A172 (cell line): ENCODE results near the gene ISCA2. TPM values are rescaled to one million over a fixed set of nuclear protein-coding genes. Genes with fewer than 3 reads are reported as not detected.
"Not testable (repeated sequence)": the region's sequence is repeated elsewhere in the genome, so short reads cannot be mapped to it uniquely, and the experiment has no call there.

Source experiments
- DNase-seq: peaks from one replicate; pipeline ENCODE4 v3.0.0-alpha.2; 2015; ENCODE audit warnings: low spot score
- total RNA-seq: library from RNA; depleted of rRNA; stranded (reverse); fragments of >200 nt; shearing (Covaris generic); gene quantifications from 2 replicates; pipeline ENCODE4 v1.2.3, GENCODE V29; 2014; rRNA removed

ISCA2 gene
- 13.3 and 18.1 TPM in 2 replicates for total RNA-seq

DNA sequence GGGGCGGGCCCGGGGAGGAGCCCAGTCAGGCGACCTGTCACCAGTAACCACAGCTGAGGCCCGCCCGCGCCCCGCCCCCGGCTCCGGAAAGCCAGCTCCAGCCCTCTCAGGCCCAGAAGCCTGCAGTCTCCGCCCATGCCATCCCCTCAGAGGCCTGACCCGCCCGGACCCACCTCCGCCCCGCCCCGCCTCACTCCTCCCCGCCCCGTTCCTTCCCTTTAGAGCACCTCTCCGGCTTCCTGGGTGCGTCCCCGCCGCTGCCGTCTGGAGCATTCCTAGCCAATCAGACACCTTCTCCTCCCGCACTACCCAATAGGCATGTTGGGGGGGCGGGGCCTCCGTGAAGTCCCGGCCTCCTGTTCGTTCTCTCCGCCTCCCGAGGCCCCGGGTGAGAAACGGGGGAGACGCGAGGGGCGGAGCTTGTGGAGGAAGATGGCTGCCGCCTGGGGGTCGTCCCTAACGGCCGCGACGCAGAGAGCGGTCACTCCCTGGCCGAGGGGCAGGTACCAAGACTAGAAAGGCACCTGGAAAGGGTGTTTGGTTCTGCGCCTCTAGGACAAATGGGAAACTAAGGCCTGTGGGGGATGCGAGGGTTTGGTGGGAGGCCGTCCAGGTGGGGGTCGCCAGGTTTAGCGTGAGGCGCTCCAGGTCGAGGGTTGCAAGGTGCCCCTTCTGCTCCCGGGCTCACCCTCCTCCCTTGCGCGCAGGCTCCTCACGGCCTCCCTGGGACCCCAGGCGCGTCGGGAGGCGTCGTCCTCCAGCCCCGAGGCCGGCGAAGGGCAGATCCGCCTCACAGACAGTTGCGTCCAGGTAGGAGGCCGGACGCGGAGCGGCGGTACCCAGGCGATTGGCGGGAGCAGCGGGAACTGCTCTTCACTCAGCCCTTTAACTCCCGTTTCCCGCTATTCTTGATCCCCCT is at the start of gene ISCA2:
TSS of gene ISCA2 (plus strand) at position 423 of the 919 bp plus-strand sequence. CDS start at position 433, 10 bp downstream.
- peak; percentile 96 for DNase-seq

DNA sequence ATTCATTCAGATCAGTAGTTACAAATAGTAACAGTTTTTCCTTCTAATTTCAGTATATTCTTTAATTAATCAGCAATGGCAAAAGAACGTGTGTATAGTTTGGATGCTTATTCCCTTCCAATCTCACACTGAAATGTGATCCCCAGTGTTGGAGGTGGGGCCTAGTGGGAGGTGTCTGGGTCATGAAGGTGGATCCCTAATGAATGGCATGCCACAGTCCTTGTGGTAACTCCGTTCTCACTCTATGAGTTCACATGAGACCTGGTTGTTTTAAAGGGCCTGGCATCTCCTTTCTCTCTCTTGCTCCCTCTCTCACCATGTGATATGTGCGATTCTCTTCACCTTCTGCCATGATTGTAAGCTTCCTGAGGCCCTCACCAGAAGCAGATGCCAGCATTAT is 48.7 kb upstream of the ISCA2 start:
- DNase-seq: no peak

DNA sequence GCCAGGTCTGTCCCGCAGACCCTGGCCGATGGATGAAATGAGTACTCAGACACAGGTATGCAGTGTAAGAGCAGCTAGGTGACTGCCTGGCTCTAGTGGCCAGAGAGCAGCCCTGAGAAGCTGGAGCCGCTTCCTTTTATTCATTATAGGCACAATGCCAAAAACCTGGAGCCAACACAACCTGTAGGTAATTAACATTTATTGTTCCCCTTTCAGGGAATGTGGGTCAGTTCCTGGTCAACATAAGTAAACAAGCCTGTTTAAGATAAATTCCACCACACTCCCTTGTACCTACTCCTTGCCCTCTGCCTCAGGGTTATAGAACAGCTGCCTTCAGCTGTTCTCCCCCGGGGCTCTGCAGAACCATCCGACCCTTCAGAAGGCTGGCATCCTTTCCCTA is 39.2 kb upstream of the ISCA2 start:
- DNase-seq: not testable (repeated sequence)

DNA sequence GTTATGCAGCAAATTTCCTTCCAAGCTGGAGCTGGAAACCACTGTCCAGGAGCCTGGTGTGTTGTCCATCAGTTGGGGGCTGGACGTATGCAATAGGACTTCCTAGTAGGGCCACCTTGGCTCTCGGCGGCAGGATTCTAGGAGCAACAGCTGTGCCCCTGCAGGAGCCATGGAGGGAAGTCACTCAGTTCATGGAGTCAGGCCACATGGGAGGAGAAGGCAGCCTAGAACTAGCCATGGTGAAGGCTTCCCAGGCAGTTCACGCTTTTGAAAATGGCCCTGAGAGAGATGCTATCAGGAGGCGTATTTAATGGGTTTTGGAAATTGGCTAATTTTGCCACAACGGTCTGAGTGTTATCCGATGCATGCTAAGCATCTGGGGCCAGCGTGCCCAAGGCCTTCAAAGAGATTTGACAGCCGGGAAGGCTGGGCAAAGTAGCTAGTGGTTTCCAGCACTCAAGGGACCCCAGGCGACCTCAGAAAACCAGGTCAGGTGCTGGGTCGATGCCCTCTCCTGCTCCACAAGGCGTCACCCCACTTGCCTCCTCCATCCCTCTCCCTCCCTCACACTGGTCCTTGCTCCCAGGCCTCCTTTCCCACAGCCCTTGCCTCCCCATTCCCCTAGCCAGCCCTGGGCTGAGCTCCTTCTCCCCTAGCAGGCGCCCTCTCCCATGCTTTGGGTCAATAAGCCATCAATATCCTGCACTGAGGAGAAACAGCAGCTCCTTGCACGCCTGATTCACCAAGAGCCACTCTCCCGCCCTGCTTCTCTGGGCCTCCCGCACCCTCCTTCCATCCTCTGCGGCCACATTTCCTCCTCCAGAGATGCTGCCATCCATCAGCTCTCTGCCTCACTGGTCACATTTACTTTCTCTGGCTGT is 36.6 kb upstream of the ISCA2 start:
- DNase-seq: no peak

GRCh38 chr14:74457565-74457895 is 36.0 kb upstream of the ISCA2 start:
- no peak for DNase-seq

DNA sequence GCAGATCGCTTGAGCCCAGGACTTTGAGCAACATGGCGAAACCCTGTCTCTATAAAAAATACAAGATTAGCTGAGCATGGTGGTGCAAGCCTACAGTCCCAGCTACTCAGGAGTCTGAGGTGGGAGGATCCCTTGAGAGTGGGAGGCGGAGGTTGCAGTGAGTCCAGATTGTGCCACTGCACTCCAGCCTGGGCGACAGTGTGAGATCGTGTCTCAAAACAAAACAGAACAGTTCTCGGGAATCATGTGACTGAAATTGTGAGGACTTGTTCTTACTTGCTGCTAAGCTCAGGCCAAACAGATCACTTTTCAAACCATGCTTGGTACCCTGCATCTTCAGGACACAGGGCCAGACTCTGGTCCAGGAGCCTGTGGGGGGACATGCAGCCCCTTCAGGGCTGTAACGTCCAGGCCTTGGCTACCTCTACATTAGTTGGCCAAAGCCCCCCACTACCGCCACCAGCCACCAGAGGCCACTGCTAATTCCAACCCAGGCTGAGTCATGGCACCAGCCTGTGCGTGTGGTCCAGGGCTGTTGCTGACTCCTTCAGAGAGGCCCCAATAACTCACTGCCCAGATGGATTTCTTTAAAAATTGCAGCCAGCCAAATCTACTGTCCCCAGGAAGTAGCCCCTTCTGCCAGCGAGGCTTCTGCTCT is 34.1 kb upstream of the ISCA2 start:
- DNase-seq: peak; percentile 48

DNA sequence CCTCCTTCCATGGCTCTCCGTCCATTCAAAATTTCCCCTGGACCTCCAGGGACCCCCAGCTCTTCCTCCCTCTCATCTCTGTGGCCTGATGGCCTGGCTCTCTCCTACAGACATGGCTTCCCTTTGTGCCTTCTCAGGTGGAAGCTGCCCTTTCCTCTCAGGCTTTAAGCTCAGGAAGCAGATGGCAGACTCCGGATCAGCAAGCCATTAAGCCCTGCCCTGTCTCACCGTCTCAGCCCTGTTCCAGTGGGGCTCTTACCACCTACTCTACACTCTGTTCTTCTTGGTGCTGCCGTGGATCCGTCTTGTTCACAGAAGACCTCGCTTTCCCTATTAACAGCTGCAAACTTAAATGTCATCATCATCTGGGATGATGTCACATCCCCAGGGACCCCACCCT is 33.6 kb upstream of the ISCA2 start:
- DNase-seq: no peak

DNA sequence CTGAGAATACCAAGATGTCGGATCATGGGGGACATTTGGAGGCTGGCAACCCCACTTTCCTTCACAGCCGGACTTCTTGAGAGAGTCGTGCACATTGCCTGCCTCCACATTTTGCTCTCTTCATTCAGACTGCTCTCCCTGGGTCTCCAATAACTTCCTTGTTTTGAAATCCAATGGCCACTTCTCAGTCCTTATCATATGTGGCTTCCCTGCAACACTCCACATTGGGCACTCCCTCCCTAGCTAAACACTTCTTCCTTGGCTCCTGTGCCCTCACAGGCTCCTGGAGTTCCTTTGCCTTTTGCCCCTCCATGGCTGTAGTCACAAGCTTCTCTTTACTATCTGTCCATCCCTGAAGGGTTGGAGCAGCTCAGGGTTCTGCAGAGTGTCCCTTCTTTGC is 30.6 kb upstream of the ISCA2 start:
- no peak for DNase-seq

- DNase-seq: no peak
These were observed 29.9 kb upstream of the ISCA2 start for GRCh38 chr14:74463697-74464096.

DNA sequence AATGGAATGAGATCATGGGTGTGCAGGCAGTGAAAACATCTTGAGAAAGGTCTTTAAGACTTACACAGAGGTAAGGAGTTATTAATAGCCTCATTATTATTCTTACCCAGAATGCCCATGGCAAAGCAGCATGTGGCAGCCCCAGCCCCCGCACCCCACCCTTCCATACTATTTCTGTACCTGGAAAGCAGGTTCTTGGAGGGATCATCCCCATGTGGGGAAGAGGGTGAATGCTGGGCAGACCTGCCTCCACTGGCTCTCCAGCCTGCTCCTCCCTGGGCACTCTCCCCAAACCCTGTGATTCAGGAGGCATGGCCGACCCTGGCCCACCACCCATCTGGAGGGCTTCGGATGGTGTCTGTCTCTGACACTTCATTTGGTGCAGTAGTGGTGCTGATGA is 28.8 kb upstream of the ISCA2 start:
- DNase-seq: no peak

- no peak for DNase-seq
These were observed 28.2 kb upstream of the ISCA2 start for GRCh38 chr14:74465335-74465734.

DNA sequence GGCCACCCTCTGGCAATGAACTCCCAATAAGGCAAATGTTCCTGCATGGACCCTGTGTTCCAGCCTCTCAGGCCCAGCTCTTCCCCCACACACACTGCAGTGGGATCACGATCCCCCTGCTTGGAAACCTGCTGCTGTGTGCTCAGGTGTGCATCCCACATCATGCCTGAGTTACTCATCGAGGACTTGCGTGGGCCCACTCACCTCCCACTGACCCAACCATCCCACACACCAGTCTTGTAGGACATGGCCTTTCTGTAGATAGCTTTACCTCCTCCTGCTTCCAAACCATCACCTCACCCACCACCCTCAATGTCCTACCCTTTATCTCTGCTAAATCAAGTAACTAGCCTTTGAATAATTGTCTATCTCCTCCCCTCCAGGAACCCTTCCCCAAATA is 25.1 kb upstream of the ISCA2 start:
- DNase-seq: no peak

- no peak for DNase-seq
These were observed 23.7 kb upstream of the ISCA2 start for GRCh38 chr14:74469548-74470518.

GRCh38 chr14:74472601-74473000 is 21.0 kb upstream of the ISCA2 start:
- DNase-seq: no peak

GRCh38 chr14:74474376-74474775 is 19.2 kb upstream of the ISCA2 start:
- DNase-seq: no peak

DNA sequence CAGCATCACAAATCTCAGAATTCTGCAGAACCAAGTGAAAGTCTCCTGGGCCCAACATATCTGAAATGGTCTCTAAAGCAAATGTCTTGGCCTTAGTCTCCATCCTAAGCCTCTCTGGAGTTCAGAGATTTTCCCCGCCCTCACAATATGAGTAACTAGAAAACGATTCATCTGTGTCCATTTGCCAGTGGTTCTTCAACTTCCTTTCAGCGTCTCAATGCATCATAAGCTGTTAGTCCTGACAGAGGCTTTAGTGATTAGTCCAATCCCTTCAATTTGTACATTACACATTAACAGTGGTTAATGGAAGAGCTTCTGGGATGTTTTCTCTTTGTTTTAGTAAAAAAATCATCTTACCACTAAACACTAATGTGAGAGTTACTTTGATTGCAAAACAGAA is 17.9 kb upstream of the ISCA2 start:
- DNase-seq: no peak

- DNase-seq: no peak
These were observed 17.5 kb upstream of the ISCA2 start for GRCh38 chr14:74476107-74476506.

GRCh38 chr14:74476607-74477006 is 17.0 kb upstream of the ISCA2 start:
- no peak for DNase-seq

DNA sequence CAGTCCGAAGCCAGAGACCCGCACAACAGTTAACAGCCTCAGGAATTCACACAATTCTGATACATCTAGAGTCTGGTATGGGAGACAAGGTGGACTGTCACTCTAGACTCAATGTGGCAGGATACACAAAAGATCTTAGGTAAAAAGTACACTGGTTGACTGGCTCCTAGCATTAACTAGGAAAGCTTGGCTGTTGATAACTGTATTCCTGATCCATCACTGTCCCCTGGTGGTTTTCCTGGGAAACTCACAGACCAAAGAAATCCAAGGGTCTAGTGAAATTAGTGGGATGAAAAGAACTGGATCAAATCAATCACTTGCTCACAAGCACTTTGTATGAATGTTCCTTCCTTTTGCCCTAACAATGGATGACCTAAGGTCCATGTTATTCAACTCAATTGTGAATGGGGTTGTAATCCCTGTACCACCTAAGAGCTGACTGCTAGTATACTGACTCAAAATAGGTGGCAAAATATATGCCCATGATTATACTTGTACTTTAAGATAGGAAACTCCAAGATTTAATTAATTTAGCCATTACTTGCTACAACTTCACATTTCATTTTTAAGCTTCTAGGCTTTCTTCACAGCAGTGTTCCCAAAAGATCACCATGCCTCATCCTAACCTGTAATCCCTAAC is 14.4 kb upstream of the ISCA2 start:
- no peak for DNase-seq

GRCh38 chr14:74480046-74480445 is 13.5 kb upstream of the ISCA2 start:
- no peak for DNase-seq

- no peak for DNase-seq
These were observed 11.0 kb upstream of the ISCA2 start for GRCh38 chr14:74482571-74482970.
